ENCODE data around the gene KIF24.

DNA sequence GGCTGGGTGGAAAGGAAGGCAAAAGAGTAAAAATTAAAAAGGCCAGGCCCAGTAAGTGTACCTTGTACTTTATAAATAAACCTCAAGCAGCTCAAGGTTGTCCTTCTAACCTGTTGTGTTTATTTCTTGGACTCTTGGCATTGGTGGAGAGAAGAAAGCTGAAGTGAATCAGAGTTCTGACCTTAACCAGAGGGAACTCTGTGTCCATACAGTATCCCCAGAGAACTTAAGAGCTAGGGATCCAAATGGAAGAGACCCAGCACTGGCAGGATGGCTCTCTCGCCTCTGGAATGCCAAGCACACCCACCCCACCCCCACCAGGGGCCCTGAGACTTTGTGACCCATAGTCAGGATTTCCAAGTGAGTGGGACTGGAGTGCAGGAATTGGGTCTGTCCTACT is 14.5 kb upstream of the KIF24 start:
- TF ChIP-seq, protein P1, sequence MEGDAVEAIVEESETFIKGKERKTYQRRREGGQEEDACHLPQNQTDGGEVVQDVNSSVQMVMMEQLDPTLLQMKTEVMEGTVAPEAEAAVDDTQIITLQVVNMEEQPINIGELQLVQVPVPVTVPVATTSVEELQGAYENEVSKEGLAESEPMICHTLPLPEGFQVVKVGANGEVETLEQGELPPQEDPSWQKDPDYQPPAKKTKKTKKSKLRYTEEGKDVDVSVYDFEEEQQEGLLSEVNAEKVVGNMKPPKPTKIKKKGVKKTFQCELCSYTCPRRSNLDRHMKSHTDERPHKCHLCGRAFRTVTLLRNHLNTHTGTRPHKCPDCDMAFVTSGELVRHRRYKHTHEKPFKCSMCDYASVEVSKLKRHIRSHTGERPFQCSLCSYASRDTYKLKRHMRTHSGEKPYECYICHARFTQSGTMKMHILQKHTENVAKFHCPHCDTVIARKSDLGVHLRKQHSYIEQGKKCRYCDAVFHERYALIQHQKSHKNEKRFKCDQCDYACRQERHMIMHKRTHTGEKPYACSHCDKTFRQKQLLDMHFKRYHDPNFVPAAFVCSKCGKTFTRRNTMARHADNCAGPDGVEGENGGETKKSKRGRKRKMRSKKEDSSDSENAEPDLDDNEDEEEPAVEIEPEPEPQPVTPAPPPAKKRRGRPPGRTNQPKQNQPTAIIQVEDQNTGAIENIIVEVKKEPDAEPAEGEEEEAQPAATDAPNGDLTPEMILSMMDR (conservative IDR thresholded peaks at IDR 0.05; ENCODE audit: low read depth, low read length): no peak
- no peak for TF ChIP-seq RAD21 (IDR thresholded peaks at IDR 0.05; ENCODE audit: low read length)
- TF ChIP-seq, protein P2, sequence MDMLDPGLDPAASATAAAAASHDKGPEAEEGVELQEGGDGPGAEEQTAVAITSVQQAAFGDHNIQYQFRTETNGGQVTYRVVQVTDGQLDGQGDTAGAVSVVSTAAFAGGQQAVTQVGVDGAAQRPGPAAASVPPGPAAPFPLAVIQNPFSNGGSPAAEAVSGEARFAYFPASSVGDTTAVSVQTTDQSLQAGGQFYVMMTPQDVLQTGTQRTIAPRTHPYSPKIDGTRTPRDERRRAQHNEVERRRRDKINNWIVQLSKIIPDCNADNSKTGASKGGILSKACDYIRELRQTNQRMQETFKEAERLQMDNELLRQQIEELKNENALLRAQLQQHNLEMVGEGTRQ (IDR thresholded peaks at IDR 0.05; ENCODE audit: low read depth, low read length): no peak
- TF ChIP-seq CEBPB (IDR thresholded peaks at IDR 0.05; ENCODE audit: low read depth, low read length): no peak
- no peak for TF ChIP-seq NFE2L2 (IDR thresholded peaks at IDR 0.05; ENCODE audit: low read depth, low read length)
- TF ChIP-seq POLR2A (IDR thresholded peaks at IDR 0.05; ENCODE audit: low read depth, low read length): no peak
- TF ChIP-seq ELK1 (IDR thresholded peaks at IDR 0.05; ENCODE audit: borderline replicate concordance, low read depth, low read length): no peak
- no peak for TF ChIP-seq SMC3 (IDR thresholded peaks at IDR 0.05; ENCODE audit: low read depth, low read length)
- TF ChIP-seq MAZ (IDR thresholded peaks at IDR 0.05; ENCODE audit: borderline replicate concordance, low read depth, low read length): no peak
- TF ChIP-seq RCOR1 (IDR thresholded peaks at IDR 0.05; ENCODE audit: insufficient replicate concordance, low read length): no peak
